IMR-90 (cell line): ENCODE measurements around the gene PDZD2. TPM values are rescaled to one million over a fixed set of nuclear protein-coding genes. Genes with fewer than 3 reads are reported as not detected.
"Not testable (repeated sequence)": the region's sequence is repeated elsewhere in the genome, so short reads cannot be mapped to it uniquely, and the experiment has no call there.

ENCODE experiments used
- ATAC-seq: fragments of 200-7000 bp; cut with Tn5 transposase; 2 replicates; pipeline ENCODE4 v1.9.1; 2020; ENCODE audit warnings: low read depth, mild to moderate bottlenecking, moderate library complexity
- BruUV-seq: library from RNA; stranded (reverse); fragments of 400-500 nt; replicated peaks from 2 replicates; lab custom pipeline; 2021; lab: Mats Ljungman, UMichigan
- CTCF ChIA-PET: fragments of 300-600 bp; formaldehyde crosslinking; extraction: SDS; loops from one replicate; lab custom pipeline; 2021; ENCODE audit warnings: antibody characterized with exemption; lab: Yijun Ruan, JAX
- POLR2A ChIA-PET: fragments of 300-600 bp; sonication (Branson Sonifier 250); formaldehyde crosslinking; loops from one replicate; lab custom pipeline; 2022; ENCODE audit warnings: antibody characterized with exemption; ENCODE audit not compliant: unreplicated experiment; lab: Charles Lee
- DNase-seq: peaks from one replicate; pipeline ENCODE4 v3.0.0; 2013
- H2AFZ ChIP-seq: replicated peaks from 2 replicates; pipeline ENCODE3; 2013; ENCODE audit warnings: low read length, mild to moderate bottlenecking; ENCODE audit not compliant: poor library complexity
- H2AK5ac ChIP-seq: 2 replicates; pipeline ENCODE4 v1.6.1; 2013; ENCODE audit warnings: low read depth, low read length, inconsistent platforms
- H2AK9ac ChIP-seq: replicated peaks from 2 replicates; pipeline ENCODE3; 2013; ENCODE audit warnings: mild to moderate bottlenecking, low read depth, low read length, moderate library complexity; ENCODE audit not compliant: poor library complexity
- H2BK120ac ChIP-seq: 2 replicates; pipeline ENCODE4 v1.6.1; 2013; ENCODE audit warnings: low read depth, low read length, inconsistent platforms
- H2BK15ac ChIP-seq: 3 replicates; pipeline ENCODE4 v1.6.1; 2013; ENCODE audit warnings: low read depth, low read length, inconsistent platforms
- H2BK20ac ChIP-seq: 2 replicates; pipeline ENCODE4 v1.6.1; 2013; ENCODE audit warnings: low read depth, mild to moderate bottlenecking, inconsistent platforms, low read length, moderate library complexity
- H2BK5ac ChIP-seq: 2 replicates; pipeline ENCODE4 v1.6.1; 2013; ENCODE audit warnings: mild to moderate bottlenecking, low read depth, low read length, inconsistent platforms; ENCODE audit not compliant: poor library complexity, severe bottlenecking
- H3K14ac ChIP-seq: replicated peaks from 2 replicates; pipeline ENCODE4 v1.6.1; 2013; ENCODE audit warnings: low read depth, low read length, inconsistent platforms
- H3K18ac ChIP-seq: 2 replicates; pipeline ENCODE4 v1.6.1; 2013; ENCODE audit warnings: low read depth, low read length, control low read depth
- H3K23ac ChIP-seq: 2 replicates; pipeline ENCODE4 v1.6.1; 2013; ENCODE audit warnings: low read depth, low read length, inconsistent platforms
- H3K27ac ChIP-seq: 2 replicates; pipeline ENCODE4 v1.5.1; 2013; ENCODE audit warnings: mild to moderate bottlenecking, control low read depth, low read length; ENCODE audit not compliant: insufficient read depth
- H3K27me3 ChIP-seq: 2 replicates; pipeline ENCODE4 v1.6.1; 2013; ENCODE audit warnings: low read length; ENCODE audit not compliant: control insufficient read depth, insufficient read depth
- H3K36me3 ChIP-seq: 2 replicates; pipeline ENCODE4 v1.6.1; 2013; ENCODE audit warnings: low read length, mixed read lengths; ENCODE audit not compliant: control insufficient read depth, insufficient read depth
- H3K4ac ChIP-seq: 2 replicates; pipeline ENCODE4 v1.6.1; 2013; ENCODE audit warnings: low read depth, low read length, inconsistent platforms
- H3K4me1 ChIP-seq: 2 replicates; pipeline ENCODE4 v1.6.1; 2013; ENCODE audit warnings: low read length, mixed read lengths; ENCODE audit not compliant: control insufficient read depth, insufficient read depth
- H3K4me2 ChIP-seq: 2 replicates; pipeline ENCODE4 v1.6.1; 2013; ENCODE audit warnings: low read depth, mild to moderate bottlenecking, control low read depth, low read length, moderate library complexity
- H3K4me3 ChIP-seq: 2 replicates; pipeline ENCODE4 v1.5.1; 2013; ENCODE audit warnings: low read depth, mild to moderate bottlenecking, control low read depth, low read length, moderate library complexity; ENCODE audit not compliant: insufficient read depth
- H3K56ac ChIP-seq: 2 replicates; pipeline ENCODE4 v1.6.1; 2013; ENCODE audit warnings: low read length, inconsistent platforms; ENCODE audit not compliant: insufficient read depth; ENCODE audit errors: extremely low read depth
- H3K79me1 ChIP-seq, 2 experiments: 2 replicates each; pipeline ENCODE4 v1.6.1; 2013; ENCODE audit warnings: low read length in 2 of 2, inconsistent platforms in 1 of 2, low read depth in 1 of 2
- H3K9ac ChIP-seq: 2 replicates; pipeline ENCODE4 v1.6.1; 2013; ENCODE audit warnings: low read depth, low read length, control low read depth
- H3K9me1 ChIP-seq: 2 replicates; pipeline ENCODE4 v1.6.1; 2013; ENCODE audit warnings: low read length, inconsistent platforms; ENCODE audit not compliant: insufficient read depth
- H3K9me3 ChIP-seq: 2 replicates; pipeline ENCODE4 v1.6.1; 2013; ENCODE audit warnings: low read length; ENCODE audit not compliant: control insufficient read depth, insufficient read depth
- H4K20me1 ChIP-seq: 2 replicates; pipeline ENCODE4 v1.6.1; 2013; ENCODE audit warnings: low read length, inconsistent platforms; ENCODE audit not compliant: insufficient read depth
- H4K5ac ChIP-seq: 2 replicates; pipeline ENCODE4 v1.6.1; 2013; ENCODE audit warnings: mild to moderate bottlenecking, low read depth, low read length, control low read depth
- H4K8ac ChIP-seq, 2 experiments: 2 replicates each; pipeline ENCODE4 v1.6.1; 2013; ENCODE audit warnings: low read depth in 2 of 2, low read length in 2 of 2, control low read depth in 1 of 2, inconsistent platforms in 1 of 2
- H4K91ac ChIP-seq: 2 replicates; pipeline ENCODE4 v1.6.1; 2013; ENCODE audit warnings: low read depth, low read length, inconsistent platforms; ENCODE audit not compliant: insufficient read depth
- WGBS, 2 experiments: methylation state at CpG; one replicate each; pipeline versions ENCODE4 v1.1.5 to v1.1.7; 2013; ENCODE audit warnings: missing lambda C conversion rate in 2 of 2; ENCODE audit not compliant: insufficient read length in 1 of 2; ENCODE audit errors: extremely low coverage in 2 of 2; 5-methylcytosine and 5-hydroxymethylcytosine counted together
- dilution Hi-C: fragments of 300-500 bp; cut with HindIII; formaldehyde crosslinking; loops from one replicate; pipeline ENCODE4 v1.14.3; 2018; ENCODE audit warnings: low sequenced_read_pairs; ENCODE audit not compliant: unreplicated experiment
- in situ Hi-C: fragments of 300-500 bp; cut with MboI; formaldehyde crosslinking; loops from 3 replicates; pipeline ENCODE4 v1.14.3; 2019; ENCODE audit warnings: low sequenced_read_pairs, inconsistent platforms, mixed read lengths
- intact Hi-C: fragments of 100-400 bp; cut with micrococcal nuclease; formaldehyde crosslinking; loops from 2 replicates; pipeline ENCODE4 v1.10.0; 2022
- polyA plus RNA-seq, 3 experiments: library from polyadenylated mRNA; depleted of rRNA; stranded (reverse); fragments of >200 nt; gene quantifications; 2 replicates each; pipeline ENCODE4 v1.2.3, GENCODE V29; 2012; ENCODE audit warnings: low replicate concordance in 1 of 3
- total RNA-seq: library from RNA; depleted of rRNA; stranded (reverse); fragments of >200 nt; gene quantifications from 2 replicates; pipeline ENCODE4 v1.2.3, GENCODE V29; 2012

Gene PDZD2
- total and polyA plus RNA-seq, 2 of the 4 experiments (the other 2 are of a cell fraction), result under 0.01 to 0.02 TPM

DNA sequence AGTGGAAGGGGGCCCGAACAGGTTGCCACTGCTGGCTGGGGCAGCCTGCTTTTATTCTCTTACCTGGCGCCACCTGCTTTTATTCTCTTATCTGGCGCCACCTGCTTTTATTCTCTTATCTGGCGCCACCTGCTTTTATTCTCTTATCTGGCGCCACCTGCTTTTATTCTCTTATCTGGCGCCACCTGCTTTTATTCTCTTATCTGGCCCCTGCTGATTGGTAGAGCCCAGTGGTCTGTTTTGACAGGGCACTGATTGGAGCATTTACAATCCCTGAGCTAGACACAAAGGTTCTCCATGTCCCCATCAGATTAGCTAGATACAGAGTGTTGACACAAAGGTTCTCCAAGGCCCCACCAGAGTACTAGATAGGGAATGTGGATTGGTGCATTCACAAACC lies 52.5 kb downstream of the PDZD2 start:
- H3K79me1 ChIP-seq, H3K9me3 ChIP-seq, H3K56ac ChIP-seq, H2BK5ac ChIP-seq, H4K8ac ChIP-seq, H2AK5ac ChIP-seq, H2BK15ac ChIP-seq, H3K27me3 ChIP-seq, H4K5ac ChIP-seq, ATAC-seq, H2AFZ ChIP-seq, H4K91ac ChIP-seq, in situ Hi-C loops, POLR2A ChIA-PET, H2AK9ac ChIP-seq, H3K18ac ChIP-seq, H3K9me1 ChIP-seq, intact Hi-C loops, H3K4me3 ChIP-seq, H3K9ac ChIP-seq, H3K36me3 ChIP-seq, BruUV-seq, dilution Hi-C loops, H3K4ac ChIP-seq, H3K27ac ChIP-seq, H2BK20ac ChIP-seq, H4K20me1 ChIP-seq, H2BK120ac ChIP-seq, H3K4me2 ChIP-seq, H3K14ac ChIP-seq, H3K4me1 ChIP-seq, H3K23ac ChIP-seq, DNase-seq: not testable (repeated sequence)
- CTCF ChIA-PET, result interaction anchor here (0.5 kb wide), 1 partner anchor 122 kb away, joined by 3 read pairs; no protein-coding TSS in a partner anchor
- WGBS, 2 experiments, result no CpG with 5 or more reads among the region's 6 CpGs
